Neural cell (in vitro differentiated cells): ENCODE data around the gene PLPP1.

ENCODE experiments used
- CTCF ChIP-seq: fragments of 450-650 bp; IDR thresholded peaks from 2 replicates; pipeline ENCODE4 v1.5.1; 2014; ENCODE audit warnings: antibody characterized with exemption, mild to moderate bottlenecking, moderate library complexity; ENCODE audit not compliant: poor library complexity, severe bottlenecking
- EP300 ChIP-seq: fragments of 450-650 bp; conservative IDR thresholded peaks from 2 replicates; pipeline ENCODE4 v1.6.1; 2014; ENCODE audit warnings: antibody characterized with exemption, mild to moderate bottlenecking, moderate library complexity; ENCODE audit not compliant: poor library complexity, severe bottlenecking
- EZH2 ChIP-seq: fragments of 200-600, 300-800 bp; shearing (Covaris generic), sonication (generic); IDR thresholded peaks from 2 replicates; pipeline ENCODE4 v1.6.1; 2014; ENCODE audit warnings: antibody characterized with exemption, low read length, borderline replicate concordance, mild to moderate bottlenecking; ENCODE audit not compliant: insufficient read depth, poor library complexity, severe bottlenecking
- MXI1 ChIP-seq: fragments of 450-650 bp; conservative IDR thresholded peaks from 2 replicates; pipeline ENCODE4 v1.6.1; 2014; ENCODE audit warnings: antibody characterized with exemption, mild to moderate bottlenecking; ENCODE audit not compliant: poor library complexity, severe bottlenecking
- POLR2AphosphoS5 ChIP-seq: IDR thresholded peaks from 2 replicates; pipeline ENCODE4 v1.6.1; 2012
- RAD21 ChIP-seq: fragments of 450-650 bp; conservative IDR thresholded peaks from 2 replicates; pipeline ENCODE4 v1.6.1; 2014; ENCODE audit warnings: antibody characterized with exemption, mild to moderate bottlenecking, moderate library complexity
- REST ChIP-seq: IDR thresholded peaks from 2 replicates; pipeline ENCODE4 v1.6.1; 2012; ENCODE audit warnings: borderline replicate concordance
- TAF1 ChIP-seq: IDR thresholded peaks from 2 replicates; pipeline ENCODE4 v1.6.1; 2012; ENCODE audit warnings: low read depth

- no peak for TF ChIP-seq EP300
- no peak for TF ChIP-seq CTCF
- no peak for TF ChIP-seq EZH2
- no peak for TF ChIP-seq MXI1
- TF ChIP-seq REST: no peak
- TF ChIP-seq TAF1: no peak
- no peak for TF ChIP-seq POLR2AphosphoS5
- no peak for TF ChIP-seq RAD21
Measured at GRCh38 chr5:55551904-55552303, 17.1 kb upstream of the PLPP1 start.
